Cardiac fibroblast (primary cell): ENCODE measurements around the gene SOX8.
"Not testable (repeated sequence)": the region's sequence is repeated elsewhere in the genome, so short reads cannot be mapped to it uniquely, and the experiment has no call there.

Experiments used
- DNase-seq, 2 donors: peaks; one replicate each; pipeline versions ENCODE4 v3.0.0 to v3.0.0-alpha.2; 2010; ENCODE audit warnings: low read depth in 2 of 2
- H3K4me3 ChIP-seq, 2 donors: replicated peaks in 1 of 2; 1 replicate in 1 of 2; 2 replicates in 1 of 2; pipeline ENCODE4 v1.5.1; 2011; ENCODE audit warnings: low read depth in 2 of 2, low read length in 2 of 2, mild to moderate bottlenecking in 2 of 2, moderate library complexity in 1 of 2
- TF ChIP-seq, protein P1 (sequence below): IDR thresholded peaks from one replicate; pipeline ENCODE4 v1.5.1; 2011; ENCODE audit warnings: low read depth, mild to moderate bottlenecking, low read length, inconsistent platforms

SOX8 gene

DNA sequence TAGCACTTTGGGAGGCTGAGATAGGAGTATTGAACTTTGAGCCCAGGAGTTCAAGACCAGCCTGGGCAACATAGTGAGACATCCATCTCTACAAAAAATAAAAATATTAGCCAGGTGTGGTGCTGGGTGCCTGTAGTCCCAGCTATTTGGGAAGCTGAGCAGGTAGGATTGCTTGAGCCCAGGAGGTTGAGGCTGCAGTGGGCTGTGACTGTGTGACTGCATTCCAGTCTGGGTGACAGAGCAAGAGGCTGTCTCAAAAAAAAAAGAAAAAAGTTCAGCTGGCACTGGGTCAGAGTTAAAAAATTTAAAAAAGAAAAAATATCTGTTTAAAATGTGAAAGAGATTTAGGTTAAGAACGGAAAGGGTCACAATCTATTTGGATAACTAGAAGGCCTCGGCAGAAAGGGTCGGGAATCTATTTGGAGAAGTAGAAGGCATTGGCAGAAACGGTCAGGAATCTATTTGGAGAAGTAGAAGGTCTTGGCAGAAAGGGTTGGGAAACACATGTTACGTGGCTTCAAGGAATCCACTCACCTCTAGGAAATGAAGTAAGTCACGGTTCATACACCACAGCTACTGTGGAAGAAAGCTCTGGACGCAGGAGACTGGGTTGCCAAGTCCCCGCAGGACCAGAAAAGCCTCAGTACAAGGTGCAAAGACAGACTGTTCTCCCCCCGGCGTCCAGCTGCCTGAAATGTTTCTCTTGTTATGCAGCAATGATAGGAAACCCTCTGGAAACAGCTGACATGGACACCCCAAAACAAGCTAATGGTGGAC is 36.1 kb upstream of the SOX8 start:
- TF ChIP-seq, protein P1, sequence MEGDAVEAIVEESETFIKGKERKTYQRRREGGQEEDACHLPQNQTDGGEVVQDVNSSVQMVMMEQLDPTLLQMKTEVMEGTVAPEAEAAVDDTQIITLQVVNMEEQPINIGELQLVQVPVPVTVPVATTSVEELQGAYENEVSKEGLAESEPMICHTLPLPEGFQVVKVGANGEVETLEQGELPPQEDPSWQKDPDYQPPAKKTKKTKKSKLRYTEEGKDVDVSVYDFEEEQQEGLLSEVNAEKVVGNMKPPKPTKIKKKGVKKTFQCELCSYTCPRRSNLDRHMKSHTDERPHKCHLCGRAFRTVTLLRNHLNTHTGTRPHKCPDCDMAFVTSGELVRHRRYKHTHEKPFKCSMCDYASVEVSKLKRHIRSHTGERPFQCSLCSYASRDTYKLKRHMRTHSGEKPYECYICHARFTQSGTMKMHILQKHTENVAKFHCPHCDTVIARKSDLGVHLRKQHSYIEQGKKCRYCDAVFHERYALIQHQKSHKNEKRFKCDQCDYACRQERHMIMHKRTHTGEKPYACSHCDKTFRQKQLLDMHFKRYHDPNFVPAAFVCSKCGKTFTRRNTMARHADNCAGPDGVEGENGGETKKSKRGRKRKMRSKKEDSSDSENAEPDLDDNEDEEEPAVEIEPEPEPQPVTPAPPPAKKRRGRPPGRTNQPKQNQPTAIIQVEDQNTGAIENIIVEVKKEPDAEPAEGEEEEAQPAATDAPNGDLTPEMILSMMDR, result no peak
- H3K4me3 ChIP-seq, result no peak overlapping the region
- DNase-seq, result peak in 1 of 2 donors; percentile 10

DNA sequence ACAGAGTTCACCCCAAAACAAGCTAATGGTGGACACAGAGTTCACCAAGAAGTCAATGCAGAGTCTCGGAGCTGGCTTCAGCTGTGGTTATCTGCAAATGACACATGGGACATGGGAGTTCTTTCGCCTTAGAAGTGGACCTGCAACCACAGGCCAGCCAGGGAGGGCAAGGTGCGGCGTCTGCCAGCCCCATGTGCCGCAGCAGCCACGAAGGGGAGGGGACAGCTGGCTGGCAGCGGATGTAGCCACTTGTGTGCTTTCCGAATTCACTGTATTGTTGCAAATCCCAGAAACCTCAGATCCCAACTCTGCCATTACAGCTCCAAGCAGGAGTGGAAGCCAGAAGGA is 35.5 kb upstream of the SOX8 start:
- TF ChIP-seq, protein P1, result no peak
- H3K4me3 ChIP-seq, result no peak overlapping the region
- peak in 1 of 2 donors; percentile 6 for DNase-seq

- H3K4me3 ChIP-seq, result no peak overlapping the region
- TF ChIP-seq, protein P1, result no peak
- no peak for DNase-seq
Observed at GRCh38 chr16:947255-947921, 34.2 kb upstream of the SOX8 start.

DNA sequence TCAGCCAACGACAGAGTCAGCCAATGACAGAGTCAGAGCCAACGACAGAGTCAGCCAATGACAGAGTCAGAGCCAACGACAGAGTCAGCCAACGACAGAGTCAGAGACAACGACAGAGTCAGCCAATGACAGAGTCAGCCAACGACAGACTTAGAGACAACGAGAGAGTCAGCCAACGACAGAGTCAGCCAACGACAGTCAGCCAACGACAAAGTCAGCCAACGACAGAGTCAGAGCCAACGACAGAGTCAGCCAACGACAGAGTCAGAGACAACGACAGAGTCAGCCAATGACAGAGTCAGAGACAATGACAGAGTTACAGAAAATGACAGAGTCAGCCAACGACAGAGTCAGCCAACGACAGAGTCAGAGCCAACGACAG is 33.7 kb upstream of the SOX8 start:
- H3K4me3 ChIP-seq, DNase-seq: not testable (repeated sequence)

DNA sequence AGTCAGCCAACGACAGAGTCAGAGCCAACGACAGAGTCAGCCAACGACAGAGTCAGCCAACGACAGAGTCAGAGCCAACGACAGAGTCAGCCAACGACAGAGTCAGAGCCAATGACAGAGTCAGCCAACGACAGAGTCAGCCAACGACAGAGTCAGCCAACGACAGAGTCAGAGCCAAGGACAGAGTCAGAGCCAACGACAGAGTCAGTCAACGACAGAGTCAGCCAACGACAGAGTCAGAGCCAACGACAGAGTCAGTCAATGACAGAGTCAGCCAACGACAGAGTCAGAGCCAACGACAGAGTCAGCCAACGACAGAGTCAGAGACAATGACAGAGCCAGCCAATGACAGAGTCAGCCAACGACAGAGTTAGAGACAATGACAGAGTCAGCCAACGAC is 32.8 kb upstream of the SOX8 start:
- H3K4me3 ChIP-seq, DNase-seq: not testable (repeated sequence)

GRCh38 chr16:950733-951573 is 30.6 kb upstream of the SOX8 start:
- not testable (repeated sequence) for DNase-seq

DNA sequence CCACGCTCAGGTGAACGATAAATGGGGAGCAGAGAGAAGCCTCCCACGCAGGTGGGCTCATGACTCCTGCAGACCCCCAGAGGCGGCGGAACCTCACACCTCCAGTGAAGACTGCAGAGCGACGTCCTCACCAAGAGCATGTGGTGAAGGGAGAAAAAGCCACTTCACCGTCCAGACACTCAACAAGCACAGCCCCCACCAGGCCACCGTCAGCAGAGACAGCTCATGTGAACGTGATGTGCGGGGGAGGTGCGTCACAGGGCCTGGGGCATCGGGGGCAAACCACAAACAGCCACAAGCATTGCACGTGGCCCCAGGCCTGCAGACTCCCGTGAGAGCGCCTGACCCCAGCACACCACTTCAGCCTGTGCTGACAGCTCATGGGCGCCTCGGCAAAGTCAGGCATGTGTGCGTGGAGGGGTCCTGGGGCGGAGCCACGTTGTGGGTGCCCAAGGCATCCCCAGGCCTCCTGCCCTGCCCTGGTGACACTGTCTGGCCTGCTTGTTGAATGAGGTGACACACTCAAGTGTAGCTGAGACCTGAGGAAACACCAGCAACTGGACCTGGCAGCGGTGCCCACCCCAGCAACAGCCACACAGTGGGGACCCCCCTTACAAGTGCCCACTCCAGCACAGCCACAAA is 29.8 kb upstream of the SOX8 start:
- DNase-seq, result no peak
- H3K4me3 ChIP-seq, result no peak overlapping the region
- TF ChIP-seq, protein P1, result no peak

More at GRCh38 chr16:950733-951573, 30.6 kb upstream of the SOX8 start:
- not testable (repeated sequence) for H3K4me3 ChIP-seq

DNA sequence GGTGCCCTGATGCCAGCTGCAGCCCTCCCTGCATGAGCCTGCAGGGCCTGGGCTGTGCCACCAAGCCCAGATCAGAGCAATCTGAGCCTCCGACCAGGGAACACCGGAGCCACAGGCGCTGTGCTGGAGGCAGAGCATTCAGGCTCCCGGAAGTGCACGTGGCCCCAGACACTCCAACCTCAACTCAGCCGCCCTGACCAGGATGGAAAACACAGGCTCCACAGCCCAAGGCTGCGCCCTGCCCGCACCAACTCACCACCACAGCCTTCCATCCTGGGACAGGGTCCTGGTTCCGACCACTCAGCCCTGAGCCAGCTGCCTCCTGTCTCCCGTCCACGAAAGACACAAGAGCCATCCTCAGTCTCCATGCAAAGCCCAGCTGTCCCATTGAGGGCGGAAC is 29.2 kb upstream of the SOX8 start:
- no peak for DNase-seq
- no peak overlapping the region for H3K4me3 ChIP-seq
- TF ChIP-seq, protein P1, result no peak

DNA sequence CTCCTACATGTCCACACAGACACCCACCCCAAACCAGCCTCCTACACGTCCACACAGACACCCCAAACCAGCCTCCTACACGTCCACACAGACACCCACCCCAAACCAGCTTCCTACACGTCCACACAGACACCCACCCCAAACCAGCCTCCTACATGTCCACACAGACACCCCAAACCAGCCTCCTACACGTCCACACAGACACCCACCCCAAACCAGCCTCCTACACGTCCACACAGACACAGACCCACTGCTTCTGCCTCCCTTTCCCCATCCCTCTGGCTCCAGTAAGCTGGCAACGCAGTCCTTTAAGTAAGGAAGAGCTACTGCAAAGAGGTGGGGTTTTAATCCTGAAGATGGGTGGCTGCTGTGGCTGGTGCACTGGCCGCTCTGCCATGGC is 27.8 kb upstream of the SOX8 start:
- not testable (repeated sequence) for DNase-seq, H3K4me3 ChIP-seq

GRCh38 chr16:955766-956165 is 25.8 kb upstream of the SOX8 start:
- not testable (repeated sequence) for H3K4me3 ChIP-seq, DNase-seq
